GM19328 (cell line): ENCODE results near the gene PSAP.

ENCODE experiments used
- ATAC-seq: cut with Tn5 transposase; IDR thresholded peaks from one replicate; pipeline ENCODE4 v1.9.1; 2021; ENCODE audit warnings: mild to moderate bottlenecking, moderate library complexity; ENCODE audit not compliant: unreplicated experiment

The PSAP gene

GRCh38 chr10:71769279-71769823 is 81.7 kb downstream of the PSAP start:
- ATAC-seq, result peak; percentile 4

- ATAC-seq, result no peak
Observed at GRCh38 chr10:71767420-71768035, 83.5 kb downstream of the PSAP start.

GRCh38 chr10:71766717-71767419 is 84.2 kb downstream of the PSAP start:
- no peak for ATAC-seq
